Middle frontal gyrus (tissue), 1 donor: ENCODE measurements around the gene IL17B.

Experiments
- DNase-seq: peaks from one replicate; pipeline ENCODE4 v3.0.0-alpha.2; 2015; ENCODE audit warnings: low spot score; ENCODE audit errors: extremely low spot score

The IL17B gene

GRCh38 chr5:149379177-149379761 is at the start of gene IL17B:
Gene IL17B (minus strand): TSS chr5:149379292. CDS start chr5:149379225, 67 bp downstream.
- no peak for DNase-seq

GRCh38 chr5:149428032-149428431 is 48.9 kb upstream of the IL17B start:
- no peak for DNase-seq

- no peak for DNase-seq
Observed at GRCh38 chr5:149427374-149427773, 48.3 kb upstream of the IL17B start.

- DNase-seq, result no peak
Observed at GRCh38 chr5:149426931-149427330, 47.8 kb upstream of the IL17B start.

GRCh38 chr5:149425729-149426128 is 46.6 kb upstream of the IL17B start:
- DNase-seq, result no peak

- DNase-seq, result no peak
Observed at GRCh38 chr5:149424371-149425315, 45.6 kb upstream of the IL17B start.

- no peak for DNase-seq
Observed at GRCh38 chr5:149423794-149424268, 44.7 kb upstream of the IL17B start.

- no peak for DNase-seq
Observed at GRCh38 chr5:149423049-149423793, 44.1 kb upstream of the IL17B start.

- no peak for DNase-seq
Observed at GRCh38 chr5:149422366-149423048, 43.4 kb upstream of the IL17B start.

GRCh38 chr5:149421834-149422233 is 42.7 kb upstream of the IL17B start:
- no peak for DNase-seq

- no peak for DNase-seq
Observed at GRCh38 chr5:149421372-149421685, 42.2 kb upstream of the IL17B start.

GRCh38 chr5:149420545-149421371 is 41.7 kb upstream of the IL17B start:
- no peak for DNase-seq

GRCh38 chr5:149419859-149420544 is 40.9 kb upstream of the IL17B start:
- DNase-seq, result no peak

- no peak for DNase-seq
Observed at GRCh38 chr5:149419532-149419858, 40.4 kb upstream of the IL17B start.

GRCh38 chr5:149418910-149419531 is 39.9 kb upstream of the IL17B start:
- no peak for DNase-seq

- no peak for DNase-seq
Observed at GRCh38 chr5:149417711-149418368, 38.7 kb upstream of the IL17B start.

GRCh38 chr5:149416987-149417710 is 38.1 kb upstream of the IL17B start:
- DNase-seq, result no peak
